ENCODE data around the gene MYO7A. TPM values are rescaled to one million over a fixed set of nuclear protein-coding genes. Genes with fewer than 3 reads are reported as not detected.

MYO7A gene
- total RNA-seq, 1 experiment from 2014 or later: 2.5 TPM

- TF ChIP-seq ZNF281 (CRISPR knock-in tag; IDR thresholded peaks at IDR 0.05) (no peak), NFYB (CRISPR knock-in tag; conservative IDR thresholded peaks at IDR 0.05; ENCODE audit: low read depth) (no peak), ETV6 (CRISPR knock-in tag; IDR thresholded peaks at IDR 0.05) (no peak), HMGXB4 (CRISPR knock-in tag; IDR thresholded peaks at IDR 0.05) (no peak), ZNF232 (CRISPR knock-in tag; IDR thresholded peaks at IDR 0.05) (no peak), FOXP4 (CRISPR knock-in tag; IDR thresholded peaks at IDR 0.05) (no peak), EMX1 (CRISPR knock-in tag; IDR thresholded peaks at IDR 0.05) (no peak), HMGA2 (CRISPR knock-in tag; IDR thresholded peaks at IDR 0.05) (no peak), IRF2 (CRISPR knock-in tag; IDR thresholded peaks at IDR 0.05; ENCODE audit: borderline replicate concordance, low read depth) (no peak), TEAD4 (CRISPR knock-in tag; IDR thresholded peaks at IDR 0.05) (no peak)
These were observed 81.6 kb downstream of the MYO7A start (continued) for GRCh38 chr11:77209663-77210062.

DNA sequence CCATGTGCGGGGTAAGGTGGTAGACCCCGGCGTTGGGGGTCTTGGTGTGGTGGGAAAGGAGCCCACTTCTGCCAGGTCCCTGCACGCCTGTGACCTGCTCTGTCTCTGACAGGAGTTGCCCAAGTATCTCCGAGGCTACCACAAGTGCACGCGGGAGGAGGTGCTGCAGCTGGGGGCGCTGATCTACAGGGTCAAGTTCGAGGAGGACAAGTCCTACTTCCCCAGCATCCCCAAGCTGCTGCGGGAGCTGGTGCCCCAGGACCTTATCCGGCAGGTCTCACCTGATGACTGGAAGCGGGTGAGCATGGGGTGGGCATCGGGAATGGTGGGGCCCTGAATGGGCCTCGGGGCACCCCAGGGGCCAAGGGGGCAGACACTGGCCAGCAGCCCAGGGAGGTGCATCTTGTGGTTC lies 83.0 kb downstream of the MYO7A start:
- TF ChIP-seq ZNF232 (CRISPR knock-in tag; IDR thresholded peaks at IDR 0.05) (no peak), HMGA2 (CRISPR knock-in tag; IDR thresholded peaks at IDR 0.05) (no peak)
- TF ChIP-seq, protein P1, sequence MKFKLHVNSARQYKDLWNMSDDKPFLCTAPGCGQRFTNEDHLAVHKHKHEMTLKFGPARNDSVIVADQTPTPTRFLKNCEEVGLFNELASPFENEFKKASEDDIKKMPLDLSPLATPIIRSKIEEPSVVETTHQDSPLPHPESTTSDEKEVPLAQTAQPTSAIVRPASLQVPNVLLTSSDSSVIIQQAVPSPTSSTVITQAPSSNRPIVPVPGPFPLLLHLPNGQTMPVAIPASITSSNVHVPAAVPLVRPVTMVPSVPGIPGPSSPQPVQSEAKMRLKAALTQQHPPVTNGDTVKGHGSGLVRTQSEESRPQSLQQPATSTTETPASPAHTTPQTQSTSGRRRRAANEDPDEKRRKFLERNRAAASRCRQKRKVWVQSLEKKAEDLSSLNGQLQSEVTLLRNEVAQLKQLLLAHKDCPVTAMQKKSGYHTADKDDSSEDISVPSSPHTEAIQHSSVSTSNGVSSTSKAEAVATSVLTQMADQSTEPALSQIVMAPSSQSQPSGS (CRISPR knock-in tag; IDR thresholded peaks at IDR 0.05; ENCODE audit: borderline replicate concordance, low read depth): no peak
- ChIA-PET POLR2A (no interaction called here), CTCF (interaction anchor here (1.5 to 2.2 kb wide), 2 partner anchors 17 to 346 kb away, joined by 3 to 5 read pairs; no protein-coding TSS in a partner anchor)
- no peaks in the 10 kb centered on the region; the same call in 1 of the 2 replicates for H3K9me3 Mint-ChIP-seq
- DNase-seq (ENCODE audit: low spot score) (no peak), ATAC-seq (no peak)
- no peak overlapping the region for H3K4me3 Mint-ChIP-seq
- H3K27me3 Mint-ChIP-seq (ENCODE audit: low read depth): no peaks in the 10 kb centered on the region
- H3K4me1 Mint-ChIP-seq: no peaks in the 10 kb centered on the region
- H3K27ac Mint-ChIP-seq: no peak overlapping the region
- H3K36me3 Mint-ChIP-seq: no peaks in the 10 kb centered on the region

DNA sequence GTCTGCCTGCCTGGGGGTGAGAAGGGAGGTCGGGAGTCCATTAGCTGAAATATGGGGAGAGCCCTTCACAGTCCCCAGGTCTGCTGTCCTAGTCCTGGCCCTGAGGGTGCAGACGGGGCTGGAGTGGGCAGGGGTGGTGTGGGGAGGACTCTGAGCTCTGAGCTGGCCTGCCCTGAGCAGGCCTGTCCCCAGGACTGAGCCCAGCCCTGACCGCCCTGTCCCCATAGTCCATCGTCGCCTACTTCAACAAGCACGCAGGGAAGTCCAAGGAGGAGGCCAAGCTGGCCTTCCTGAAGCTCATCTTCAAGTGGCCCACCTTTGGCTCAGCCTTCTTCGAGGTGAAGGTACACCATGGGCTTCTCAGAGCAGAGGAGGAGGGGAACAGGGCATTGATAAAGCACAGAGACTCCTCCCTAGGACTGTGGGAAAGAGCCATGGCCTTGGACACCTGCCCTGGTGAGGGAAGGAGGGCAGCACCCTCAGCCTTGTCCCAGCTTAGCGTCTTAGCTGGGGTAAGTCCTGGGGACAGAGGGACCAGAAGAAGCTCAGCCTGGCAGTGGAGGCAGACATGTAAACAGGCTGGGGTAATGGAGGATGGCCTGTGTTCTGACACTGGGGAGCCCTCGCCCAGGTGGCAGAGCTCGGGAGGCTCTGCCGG lies 83.7 kb downstream of the MYO7A start:
- no peak overlapping the region for H3K27ac Mint-ChIP-seq

More for the DNA sequence above, 83.7 kb downstream of the MYO7A start:
- Mint-ChIP-seq H3K4me1 (no peaks in the 10 kb centered on the region), H3K4me3 (no peak overlapping the region), H3K36me3 (no peaks in the 10 kb centered on the region), H3K27me3 (ENCODE audit: low read depth) (no peaks in the 10 kb centered on the region), H3K9me3 (no peaks in the 10 kb centered on the region; the same call in 1 of the 2 replicates)
- ChIA-PET POLR2A (no interaction called here), CTCF (interaction anchor here (1.2 to 2.2 kb wide), 4 partner anchors 7 to 408 kb away, joined by 3 to 5 read pairs (median 3); no protein-coding TSS in a partner anchor)
- TF ChIP-seq ZNF671 (CRISPR knock-in tag; IDR thresholded peaks at IDR 0.05): no peak
- no peak for TF ChIP-seq ATF6 (CRISPR knock-in tag; IDR thresholded peaks at IDR 0.05)
- TF ChIP-seq SMAD3 (CRISPR knock-in tag; IDR thresholded peaks at IDR 0.05; ENCODE audit: borderline replicate concordance): no peak
- TF ChIP-seq, protein P2, sequence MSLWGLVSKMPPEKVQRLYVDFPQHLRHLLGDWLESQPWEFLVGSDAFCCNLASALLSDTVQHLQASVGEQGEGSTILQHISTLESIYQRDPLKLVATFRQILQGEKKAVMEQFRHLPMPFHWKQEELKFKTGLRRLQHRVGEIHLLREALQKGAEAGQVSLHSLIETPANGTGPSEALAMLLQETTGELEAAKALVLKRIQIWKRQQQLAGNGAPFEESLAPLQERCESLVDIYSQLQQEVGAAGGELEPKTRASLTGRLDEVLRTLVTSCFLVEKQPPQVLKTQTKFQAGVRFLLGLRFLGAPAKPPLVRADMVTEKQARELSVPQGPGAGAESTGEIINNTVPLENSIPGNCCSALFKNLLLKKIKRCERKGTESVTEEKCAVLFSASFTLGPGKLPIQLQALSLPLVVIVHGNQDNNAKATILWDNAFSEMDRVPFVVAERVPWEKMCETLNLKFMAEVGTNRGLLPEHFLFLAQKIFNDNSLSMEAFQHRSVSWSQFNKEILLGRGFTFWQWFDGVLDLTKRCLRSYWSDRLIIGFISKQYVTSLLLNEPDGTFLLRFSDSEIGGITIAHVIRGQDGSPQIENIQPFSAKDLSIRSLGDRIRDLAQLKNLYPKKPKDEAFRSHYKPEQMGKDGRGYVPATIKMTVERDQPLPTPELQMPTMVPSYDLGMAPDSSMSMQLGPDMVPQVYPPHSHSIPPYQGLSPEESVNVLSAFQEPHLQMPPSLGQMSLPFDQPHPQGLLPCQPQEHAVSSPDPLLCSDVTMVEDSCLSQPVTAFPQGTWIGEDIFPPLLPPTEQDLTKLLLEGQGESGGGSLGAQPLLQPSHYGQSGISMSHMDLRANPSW (CRISPR knock-in tag; conservative IDR thresholded peaks at IDR 0.05; ENCODE audit: low read depth): no peak
- no peak for TF ChIP-seq ATF3 (CRISPR knock-in tag; conservative IDR thresholded peaks at IDR 0.05)
- no peak for DNase-seq (ENCODE audit: low spot score)
- no peak for ATAC-seq
